Thyroid gland (tissue), 4 donors: ENCODE results near the gene CEACAM20.

Experiments
- CTCF ChIP-seq, 6 experiments: fragments of 200-600 bp in 3 of 6; fragments of 450-650 bp in 3 of 6; sonication (generic) in 3 of 6; IDR thresholded peaks; one replicate each; pipeline ENCODE4 v1.5.1; 2016 to 2019; ENCODE audit warnings: antibody characterized with exemption in 6 of 6, mild to moderate bottlenecking in 2 of 6, inconsistent platforms in 1 of 6, moderate library complexity in 1 of 6
- POLR2A ChIP-seq, 2 donors: fragments of 450-650 bp; IDR thresholded peaks; one replicate each; pipeline ENCODE4 v1.6.1; 2017; ENCODE audit warnings: antibody characterized with exemption in 2 of 2, mild to moderate bottlenecking in 2 of 2, moderate library complexity in 1 of 2

- TF ChIP-seq CTCF (IDR thresholded peaks at IDR 0.05) (no peak), POLR2A (IDR thresholded peaks at IDR 0.05) (no peak)
Measured at GRCh38 chr19:44577566-44577874, 48.0 kb upstream of the CEACAM20 start.
